Measurements from ENCODE around the gene TECPR2.

The TECPR2 gene

DNA sequence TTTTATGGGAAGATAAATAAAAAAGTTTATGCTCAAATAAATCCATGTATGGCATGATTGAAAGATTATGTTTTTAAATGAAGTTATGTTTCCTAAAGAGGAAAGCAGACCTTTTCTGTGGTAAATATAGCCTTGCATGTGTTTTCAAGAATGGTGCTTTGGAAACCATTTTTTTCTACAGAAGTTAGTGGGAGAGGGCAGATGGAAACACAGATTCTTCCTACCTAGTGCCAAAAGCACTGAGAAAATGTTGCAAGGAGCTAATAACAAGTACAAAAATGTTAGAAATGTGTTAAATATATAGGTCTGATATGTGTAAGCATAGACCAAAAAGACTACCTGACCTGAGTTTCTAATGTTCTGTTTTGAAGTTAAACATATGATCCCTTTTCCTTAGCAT is 24.3 kb downstream of the TECPR2 start:
- DNase-seq = no peak

DNA sequence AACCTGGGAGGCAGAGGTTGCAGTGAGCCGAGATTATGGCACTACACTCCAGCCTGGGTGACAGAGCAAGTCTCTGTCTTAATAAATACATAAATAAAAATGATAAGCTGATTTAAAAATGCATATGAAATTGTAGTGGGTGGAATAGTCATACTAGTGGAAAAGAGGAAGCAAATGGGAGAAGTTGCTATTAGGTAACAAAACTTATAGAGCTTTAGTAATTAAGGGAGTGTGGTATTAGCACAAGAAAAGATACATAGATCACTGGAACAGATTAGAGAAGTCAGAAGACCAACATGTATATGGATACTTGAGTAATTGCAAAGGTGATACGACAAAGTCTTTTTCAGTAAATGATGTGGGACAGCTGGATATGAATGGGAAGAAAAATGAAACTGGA is 26.5 kb downstream of the TECPR2 start:
- no peak for DNase-seq

DNA sequence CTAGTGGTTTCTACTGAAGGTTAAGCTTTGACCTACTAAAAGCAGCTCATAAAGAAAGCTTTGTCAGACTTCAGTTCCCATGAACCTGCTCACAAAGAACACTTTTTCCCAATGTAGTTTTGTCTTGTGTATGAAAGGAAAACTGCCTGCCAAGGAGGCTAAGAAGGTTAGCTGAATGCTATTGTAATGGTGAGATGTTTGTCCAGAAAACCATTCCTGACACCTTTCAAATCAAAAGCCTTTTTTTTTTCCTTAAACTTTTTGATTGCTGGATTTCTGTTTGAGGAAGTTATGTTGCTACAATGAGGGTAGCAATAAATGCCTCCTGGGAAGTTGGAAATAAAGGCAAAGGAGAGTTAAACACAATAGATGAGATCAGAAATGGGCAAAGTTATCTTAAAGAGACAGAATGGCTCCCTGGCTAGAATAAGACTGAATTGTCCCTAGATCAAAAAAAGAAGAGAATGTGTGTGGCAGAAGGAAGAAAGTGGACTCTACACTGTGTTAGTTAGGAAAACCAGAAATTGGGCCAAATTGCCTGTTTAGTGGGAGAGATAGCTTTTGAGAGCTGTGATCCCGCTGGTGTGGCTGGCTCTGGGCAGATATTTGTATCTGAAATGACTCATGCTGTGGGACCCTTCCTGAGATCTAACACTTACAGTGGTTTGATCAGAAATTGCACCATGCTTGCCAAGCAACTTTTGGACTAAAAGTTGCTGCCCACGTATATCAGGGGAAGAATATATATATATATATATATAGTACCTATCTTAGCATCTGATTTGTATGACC is 27.5 kb downstream of the TECPR2 start:
- DNase-seq = no peak

DNA sequence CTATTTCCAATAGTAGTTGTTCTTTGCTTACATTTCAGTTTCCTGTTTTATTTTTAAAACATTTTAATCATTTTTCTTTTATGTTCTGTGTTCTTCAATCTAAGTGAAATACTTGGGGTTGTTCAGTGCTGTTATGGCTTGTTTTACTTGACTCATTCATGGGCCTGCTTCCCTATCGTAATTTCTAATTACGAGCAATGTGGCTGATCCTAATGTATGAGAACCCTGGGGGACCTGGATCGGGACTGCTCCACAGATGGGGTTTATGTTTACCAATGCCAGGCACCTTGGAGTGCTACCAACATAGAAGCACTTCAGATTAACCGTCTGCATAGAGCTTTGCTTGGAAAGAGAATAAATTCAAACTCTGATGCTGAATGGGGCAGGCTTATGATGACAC is 29.8 kb downstream of the TECPR2 start:
- DNase-seq = no peak

- no peak for DNase-seq
These were observed 32.1 kb downstream of the TECPR2 start for GRCh38 chr14:102394717-102395375.

- no peak for DNase-seq
These were observed 33.8 kb downstream of the TECPR2 start for GRCh38 chr14:102396521-102396920.

GRCh38 chr14:102403028-102403427 is 40.3 kb downstream of the TECPR2 start:
- no peak for DNase-seq

GRCh38 chr14:102407258-102407657 is 44.5 kb downstream of the TECPR2 start:
- DNase-seq = no peak

DNA sequence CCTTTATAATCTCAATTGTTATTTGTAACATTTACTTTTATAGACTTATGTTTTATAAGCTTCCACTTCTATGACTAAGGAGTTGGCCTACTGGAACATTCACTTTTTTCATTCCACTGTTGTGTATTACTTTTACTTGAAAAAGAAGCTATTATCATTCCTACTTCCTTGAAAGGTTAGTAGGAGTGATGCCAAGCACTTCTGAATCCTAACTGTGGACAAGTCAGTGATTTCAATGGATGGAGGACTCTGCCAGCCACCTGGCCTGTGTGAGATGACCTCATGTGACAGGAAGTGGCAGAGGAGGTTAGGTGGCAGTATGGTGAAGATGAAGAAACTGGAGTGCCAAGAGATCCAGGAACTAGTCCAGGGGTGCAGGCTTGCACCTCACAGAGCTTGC is 46.0 kb downstream of the TECPR2 start:
- DNase-seq = no peak

DNA sequence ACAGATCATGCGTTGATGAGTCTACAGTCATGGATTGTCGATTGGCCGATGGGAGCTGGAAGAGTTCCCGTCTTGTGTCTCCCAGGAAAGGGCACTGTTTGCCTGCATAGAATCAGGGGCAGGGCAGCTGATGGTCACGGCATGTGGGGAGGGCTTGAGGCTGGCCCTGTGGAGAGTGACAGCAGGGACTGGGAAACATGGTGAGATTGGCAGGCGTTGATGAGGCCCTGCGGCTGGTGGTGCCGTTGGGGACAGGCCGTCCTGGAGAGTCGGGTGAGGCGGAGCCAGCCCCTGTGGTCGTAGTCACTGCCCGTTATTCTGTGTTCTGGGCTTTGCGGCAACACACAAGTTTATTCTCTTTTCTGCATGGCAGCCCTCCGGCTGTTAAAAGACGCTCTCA is 52.9 kb downstream of the TECPR2 start:
- DNase-seq = no peak

DNA sequence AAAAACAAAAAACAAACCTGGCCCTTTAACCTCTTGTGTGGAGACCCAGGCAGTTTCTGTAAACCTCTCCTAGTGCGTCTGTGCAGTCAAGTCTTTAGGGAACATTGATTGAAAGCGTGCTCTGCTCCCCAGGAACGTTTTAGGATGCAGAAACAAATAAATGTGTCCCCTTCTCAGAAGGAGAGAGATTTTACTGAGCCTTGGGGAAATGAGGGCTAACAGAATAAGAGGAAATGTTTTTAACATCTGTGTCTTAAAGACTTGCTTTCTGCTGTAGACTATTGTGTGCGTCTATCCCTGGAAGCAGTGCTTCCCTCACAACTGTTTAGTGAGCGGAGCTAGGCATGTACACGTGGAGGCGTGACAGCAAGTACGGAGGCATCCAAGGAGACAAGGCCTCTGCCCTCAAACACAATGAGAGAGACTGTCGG is 54.3 kb downstream of the TECPR2 start:
- DNase-seq = no peak

DNA sequence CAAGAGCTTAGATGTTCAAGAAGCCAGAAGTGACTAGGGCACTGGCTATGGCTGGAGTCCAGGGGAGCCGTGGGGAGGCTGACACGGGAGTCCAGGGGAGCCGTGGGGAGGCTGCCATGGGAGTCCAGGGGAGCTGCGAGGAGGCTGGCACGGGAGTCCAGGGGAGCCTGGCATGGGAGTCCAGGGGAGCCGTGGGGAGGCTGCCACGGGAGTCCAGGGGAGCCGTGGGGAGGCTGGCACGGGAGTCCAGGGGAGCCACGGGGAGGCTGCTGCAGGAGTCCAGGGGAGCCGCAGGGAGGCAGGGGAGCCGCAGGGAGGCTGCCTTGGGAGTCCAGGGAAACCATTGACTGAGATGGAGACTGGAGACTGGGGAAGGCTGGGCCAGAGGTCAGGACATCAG is 54.9 kb downstream of the TECPR2 start:
- no peak for DNase-seq

GRCh38 chr14:102418169-102418852 is 55.6 kb downstream of the TECPR2 start:
- no peak for DNase-seq

DNA sequence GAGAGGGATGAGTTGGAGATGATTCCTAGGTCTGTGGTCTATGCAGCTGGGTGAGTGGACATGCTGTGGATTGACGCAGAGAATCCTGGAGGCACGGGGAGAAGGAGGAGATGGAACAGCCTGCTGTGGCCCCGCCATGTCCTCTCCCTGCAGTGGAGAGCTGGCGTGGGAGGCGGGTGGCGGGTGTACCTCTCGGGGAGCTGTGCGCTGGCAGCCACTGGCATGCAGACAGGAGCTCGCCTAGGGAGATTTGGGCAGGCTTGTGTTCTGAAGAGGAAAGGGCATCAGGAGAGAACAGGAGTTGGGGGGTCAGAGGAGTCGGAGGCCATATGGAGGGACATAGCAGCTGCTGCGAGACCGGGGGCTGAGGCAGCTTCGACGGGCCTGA is 56.1 kb downstream of the TECPR2 start:
- no peak for DNase-seq

- DNase-seq = no peak
These were observed 56.5 kb downstream of the TECPR2 start for GRCh38 chr14:102419276-102419675.

GRCh38 chr14:102419716-102420115 is 57.0 kb downstream of the TECPR2 start:
- no peak for DNase-seq

DNA sequence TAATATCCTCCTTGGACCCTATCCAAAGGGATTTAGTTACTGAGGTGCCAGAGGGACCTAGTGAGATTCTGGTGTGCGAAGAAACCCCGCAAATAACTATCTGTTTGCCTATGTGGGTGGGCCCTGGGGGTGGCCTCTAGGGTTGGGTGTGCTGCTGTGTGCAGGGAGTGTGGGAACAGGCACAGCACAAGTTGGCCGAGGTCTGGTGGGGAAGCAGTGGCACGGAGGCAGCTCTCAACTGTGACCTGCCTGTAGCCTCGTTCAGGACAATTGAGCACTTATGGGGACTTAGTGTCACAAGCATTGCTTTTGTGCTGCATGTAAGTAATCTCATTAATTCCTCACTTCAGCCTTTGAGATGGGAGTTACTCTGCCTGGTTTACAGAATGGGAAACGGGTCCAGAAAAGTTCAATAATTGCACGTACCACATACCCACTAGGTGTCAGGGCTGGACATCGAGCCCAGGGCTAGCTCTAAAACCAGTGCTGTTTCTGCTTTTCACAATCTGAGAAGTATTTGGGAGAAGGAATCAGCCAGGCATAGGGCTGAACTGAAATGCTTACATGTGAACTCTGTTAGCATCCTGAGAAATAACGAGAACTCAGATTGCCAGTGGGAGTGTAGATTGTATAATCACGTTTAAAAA is 58.8 kb downstream of the TECPR2 start:
- DNase-seq = no peak

DNA sequence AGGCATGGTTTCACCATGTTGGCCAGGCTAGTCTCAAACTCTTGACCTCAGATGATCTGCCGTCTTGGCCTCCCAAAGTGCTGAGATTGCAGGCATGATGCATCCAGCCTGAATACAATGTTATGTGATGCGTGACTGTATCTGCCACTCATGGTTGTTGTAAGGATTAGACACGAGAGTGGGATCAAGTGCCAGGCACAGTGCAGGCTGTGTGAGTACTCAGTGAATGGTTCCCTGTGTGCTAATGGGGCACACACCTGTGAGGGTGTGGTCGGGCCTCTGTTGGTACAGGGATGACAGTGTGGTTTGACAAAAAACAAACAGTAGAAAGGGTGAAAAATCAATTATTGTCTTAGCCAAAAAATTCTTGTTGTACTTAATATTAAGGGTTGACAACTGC is 61.8 kb downstream of the TECPR2 start:
- DNase-seq = no peak

DNA sequence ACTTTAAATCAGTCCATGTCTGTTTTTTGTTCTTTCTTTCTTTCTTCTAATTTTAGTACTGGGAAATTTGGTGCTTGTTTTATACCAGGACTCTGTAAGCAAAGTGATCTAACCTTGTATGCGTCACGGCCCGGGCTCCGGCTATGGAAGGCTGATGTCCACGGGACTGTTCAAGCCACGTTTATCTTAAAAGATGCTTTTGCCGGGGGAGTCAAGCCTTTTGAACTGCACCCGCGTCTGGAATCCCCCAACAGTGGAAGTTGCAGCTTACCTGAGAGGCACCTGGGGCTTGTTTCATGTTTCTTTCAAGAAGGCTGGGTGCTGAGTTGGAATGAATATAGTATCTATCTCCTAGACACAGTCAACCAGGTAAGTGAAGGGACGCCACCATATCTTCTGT is 62.2 kb downstream of the TECPR2 start:
- DNase-seq = no peak

DNA sequence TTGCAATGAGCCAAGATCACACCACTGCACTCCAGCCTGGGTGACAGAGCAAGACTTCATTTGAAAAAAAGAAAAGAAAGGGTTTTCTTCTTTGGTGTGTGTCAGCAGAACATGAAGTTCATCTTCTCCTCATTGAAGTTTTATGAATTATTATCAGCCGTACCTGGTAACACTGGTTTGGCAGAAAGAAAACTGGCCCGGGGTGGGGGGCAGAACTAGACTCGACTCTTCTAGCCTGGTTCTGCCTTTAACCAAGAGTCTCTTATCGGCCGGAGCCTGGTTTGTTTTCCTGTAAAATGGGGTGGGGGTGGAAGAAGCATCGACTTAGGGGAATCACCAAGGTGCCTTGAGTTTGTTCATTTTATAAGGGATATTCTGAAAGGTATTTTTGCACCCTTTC is 64.1 kb downstream of the TECPR2 start:
- no peak for DNase-seq

DNA sequence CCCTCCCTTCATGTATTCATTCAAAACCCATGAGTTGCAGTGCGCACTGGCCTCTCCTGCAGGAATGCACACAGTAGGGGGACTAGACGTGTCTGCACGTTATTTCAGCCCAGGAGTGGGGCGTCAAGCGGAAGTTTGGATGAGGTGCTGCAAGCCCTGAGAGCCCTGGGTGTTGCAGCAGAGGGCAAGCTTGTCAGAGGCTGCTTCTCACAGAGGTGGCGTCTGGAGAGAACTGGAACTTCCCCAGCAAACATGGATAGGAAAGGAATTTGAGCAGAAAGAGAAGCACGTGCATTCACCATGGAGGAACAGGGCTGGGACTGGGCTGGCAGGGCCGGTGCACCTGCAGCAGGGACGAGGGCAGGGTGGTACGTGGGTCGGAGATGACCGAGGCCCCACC is 64.9 kb downstream of the TECPR2 start:
- no peak for DNase-seq

DNA sequence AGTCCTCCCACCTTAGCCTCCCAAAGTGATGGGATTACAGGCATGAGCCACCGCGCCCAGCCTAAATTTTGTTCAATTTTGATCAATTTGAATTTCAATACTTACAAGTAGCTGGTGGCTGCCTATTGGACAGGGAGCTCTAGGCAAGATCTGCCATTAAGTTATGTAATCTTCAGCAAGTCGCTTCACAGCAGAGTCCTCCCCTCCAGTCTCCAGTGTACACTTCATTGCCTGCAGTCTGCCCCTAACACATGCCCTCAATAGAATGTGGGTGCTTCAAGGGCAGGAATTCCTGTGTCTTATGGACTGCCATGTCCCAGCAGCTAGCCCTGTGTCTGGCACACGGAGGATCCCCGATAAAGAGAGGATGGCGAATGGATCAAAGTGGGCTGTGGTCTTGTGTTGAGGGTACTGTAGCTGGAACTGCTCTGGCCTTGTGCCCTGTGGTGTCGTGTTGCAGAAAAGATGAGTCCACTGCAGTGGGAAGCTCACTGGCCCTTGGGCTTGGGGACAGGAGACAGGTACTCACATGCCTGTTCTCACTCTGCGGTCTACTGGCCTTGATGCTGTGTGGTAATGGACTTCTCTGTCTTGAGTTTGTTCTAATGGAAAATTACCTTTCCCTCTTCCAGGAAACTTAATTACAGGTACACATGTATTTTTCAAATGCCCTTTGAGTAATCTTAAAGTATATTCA is 67.6 kb downstream of the TECPR2 start:
- no peak for DNase-seq

DNA sequence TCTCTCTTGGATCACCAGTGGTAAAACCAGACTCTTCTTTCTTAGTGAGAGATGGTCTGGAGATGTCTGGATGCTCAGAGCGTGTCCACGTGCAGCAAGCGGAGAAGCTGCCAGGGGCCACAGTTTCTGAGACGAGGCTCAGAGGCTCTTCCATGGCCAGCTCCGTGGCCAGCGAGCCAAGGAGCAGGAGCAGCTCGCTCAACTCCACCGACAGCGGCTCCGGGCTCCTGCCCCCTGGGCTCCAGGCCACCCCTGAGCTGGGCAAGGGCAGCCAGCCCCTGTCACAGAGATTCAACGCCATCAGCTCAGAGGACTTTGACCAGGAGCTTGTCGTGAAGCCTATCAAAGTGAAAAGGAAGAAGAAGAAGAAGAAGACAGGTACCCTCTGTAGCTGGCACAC is 69.0 kb downstream of the TECPR2 start:
- DNase-seq = no peak

All from NCI-H526 treated with DMSO at 0.1 percent for 48 hours (cell line).